Bronchial epithelial cell (primary cell): ENCODE data around the gene ODF4. TPM values are rescaled to one million over a fixed set of nuclear protein-coding genes. Genes with fewer than 3 reads are reported as not detected.
"Not testable (repeated sequence)": the region's sequence is repeated elsewhere in the genome, so short reads cannot be mapped to it uniquely, and the experiment has no call there.

Source experiments
- DNase-seq: peaks from one replicate; pipeline ENCODE4 v3.0.0-alpha.2; 2010; ENCODE audit warnings: low read depth
- FAIRE-seq: peaks from 2 replicates; lab custom pipeline; 2011; peaks lifted over from hg19 to GRCh38; lab: Jason Lieb, UNC
- H3K27me3 ChIP-seq: 2 replicates; pipeline ENCODE4 v1.5.1; 2011; ENCODE audit warnings: low read length; ENCODE audit not compliant: control insufficient read depth, insufficient read depth
- H3K36me3 ChIP-seq: 2 replicates; pipeline ENCODE4 v1.5.1; 2011; ENCODE audit warnings: low read length; ENCODE audit not compliant: control insufficient read depth, insufficient read depth
- H3K4me3 ChIP-seq: 2 replicates; pipeline ENCODE4 v1.5.1; 2011; ENCODE audit warnings: mild to moderate bottlenecking, low read depth, low read length, control low read depth
- CTCF ChIP-seq: IDR thresholded peaks from 2 replicates; pipeline ENCODE4 v1.5.1; 2011; ENCODE audit warnings: mild to moderate bottlenecking, moderate library complexity, low read length, control low read depth, inconsistent platforms; ENCODE audit not compliant: insufficient read depth, severe bottlenecking
- total RNA-seq: library from RNA; depleted of rRNA; stranded (reverse); fragments of >200 nt; gene quantifications from 2 replicates; pipeline ENCODE4 v1.2.1, GENCODE V29; 2014

Gene ODF4
- total RNA-seq, 1 donor from 2014 or later: not detected

- no peak for DNase-seq
- no peaks in the 10 kb centered on the region for H3K36me3 ChIP-seq
- no peak overlapping the region for H3K4me3 ChIP-seq
- H3K27me3 ChIP-seq: peaks cover 6% of the 10 kb centered on the region
- FAIRE-seq: no peak
- TF ChIP-seq CTCF: no peak
These were observed 1.8 kb downstream of the ODF4 start for GRCh38 chr17:8341456-8341855.

- no peak for TF ChIP-seq CTCF
- no peak overlapping the region for H3K4me3 ChIP-seq
- peaks cover 4% of the 10 kb centered on the region for H3K27me3 ChIP-seq
- FAIRE-seq (no peak), DNase-seq (no peak)
- no peaks in the 10 kb centered on the region for H3K36me3 ChIP-seq
These were observed 5.5 kb downstream of the ODF4 start for GRCh38 chr17:8345052-8345690.

GRCh38 chr17:8345951-8346665, 6.5 kb downstream of the ODF4 start:
- DNase-seq (peak; percentile 30), FAIRE-seq (peak; percentile 77)
- Histone ChIP-seq H3K4me3 (no peak overlapping the region), H3K27me3 (peaks cover 4% of the 10 kb centered on the region), H3K36me3 (no peaks in the 10 kb centered on the region)
- TF ChIP-seq CTCF: no peak

- H3K36me3 ChIP-seq, H3K27me3 ChIP-seq, FAIRE-seq, DNase-seq, H3K4me3 ChIP-seq: not testable (repeated sequence)
These were observed 7.4 kb downstream of the ODF4 start for GRCh38 chr17:8347001-8347400.

- Histone ChIP-seq H3K36me3 (no peaks in the 10 kb centered on the region), H3K4me3 (no peak overlapping the region), H3K27me3 (peaks cover 4% of the 10 kb centered on the region)
- FAIRE-seq: no peak
- TF ChIP-seq CTCF: no peak
- no peak for DNase-seq
These were observed 10.7 kb downstream of the ODF4 start for GRCh38 chr17:8350339-8350738.

- DNase-seq (no peak), FAIRE-seq (no peak)
- Histone ChIP-seq H3K4me3 (no peak overlapping the region), H3K36me3 (no peaks in the 10 kb centered on the region), H3K27me3 (no peaks in the 10 kb centered on the region)
- no peak for TF ChIP-seq CTCF
These were observed 14.1 kb downstream of the ODF4 start for GRCh38 chr17:8353736-8354135.
